Keratinocyte (primary cell): ENCODE results near the gene SMAD6.

ENCODE experiments used
- EZH2 ChIP-seq: IDR thresholded peaks from one replicate; pipeline ENCODE4 v1.6.1; 2012; ENCODE audit warnings: inconsistent platforms, mild to moderate bottlenecking, low read length, moderate library complexity
- TF ChIP-seq, protein P1 (sequence below), 3 experiments: IDR thresholded peaks in 1 of 3; conservative IDR thresholded peaks in 1 of 3; optimal IDR thresholded peaks in 1 of 3; 2 replicates in 2 of 3; 3 replicates in 1 of 3; pipeline versions ENCODE3 to v1.5.1; 2011; ENCODE audit warnings: low read length in 3 of 3, mild to moderate bottlenecking in 3 of 3, moderate library complexity in 2 of 3, control low read depth in 1 of 3, inconsistent platforms in 1 of 3; ENCODE audit not compliant: insufficient read depth in 2 of 3; ENCODE audit errors: extremely low read depth in 1 of 3

DNA sequence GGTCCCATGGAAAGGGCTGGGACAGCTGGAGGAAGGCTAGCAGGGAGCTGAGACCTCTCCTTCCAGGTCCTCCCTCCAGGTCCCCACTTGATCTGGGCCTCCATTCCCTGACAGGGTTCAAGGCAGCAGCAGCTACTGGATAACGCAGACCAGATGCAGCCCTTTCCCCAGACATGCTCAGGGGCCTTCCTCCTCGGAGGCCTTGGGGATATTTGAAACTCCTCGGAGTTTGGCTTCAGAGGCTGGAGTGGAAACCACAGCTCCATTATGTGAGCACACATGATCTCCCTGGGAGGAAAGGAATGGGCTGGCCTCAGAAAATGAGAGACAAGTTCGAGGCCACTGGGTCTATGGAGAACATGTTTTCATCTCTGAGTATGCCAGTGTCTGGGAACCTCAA is 119.3 kb downstream of the SMAD6 start:
- TF ChIP-seq, protein P1, sequence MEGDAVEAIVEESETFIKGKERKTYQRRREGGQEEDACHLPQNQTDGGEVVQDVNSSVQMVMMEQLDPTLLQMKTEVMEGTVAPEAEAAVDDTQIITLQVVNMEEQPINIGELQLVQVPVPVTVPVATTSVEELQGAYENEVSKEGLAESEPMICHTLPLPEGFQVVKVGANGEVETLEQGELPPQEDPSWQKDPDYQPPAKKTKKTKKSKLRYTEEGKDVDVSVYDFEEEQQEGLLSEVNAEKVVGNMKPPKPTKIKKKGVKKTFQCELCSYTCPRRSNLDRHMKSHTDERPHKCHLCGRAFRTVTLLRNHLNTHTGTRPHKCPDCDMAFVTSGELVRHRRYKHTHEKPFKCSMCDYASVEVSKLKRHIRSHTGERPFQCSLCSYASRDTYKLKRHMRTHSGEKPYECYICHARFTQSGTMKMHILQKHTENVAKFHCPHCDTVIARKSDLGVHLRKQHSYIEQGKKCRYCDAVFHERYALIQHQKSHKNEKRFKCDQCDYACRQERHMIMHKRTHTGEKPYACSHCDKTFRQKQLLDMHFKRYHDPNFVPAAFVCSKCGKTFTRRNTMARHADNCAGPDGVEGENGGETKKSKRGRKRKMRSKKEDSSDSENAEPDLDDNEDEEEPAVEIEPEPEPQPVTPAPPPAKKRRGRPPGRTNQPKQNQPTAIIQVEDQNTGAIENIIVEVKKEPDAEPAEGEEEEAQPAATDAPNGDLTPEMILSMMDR (optimal IDR thresholded peaks at IDR 0.05 in 1 of 3, IDR thresholded peaks at IDR 0.05 in 1 of 3, conservative IDR thresholded peaks at IDR 0.05 in 1 of 3; ENCODE audit: extremely low read depth in 1 of 3, insufficient read depth in 2 of 3, low read length in 3 of 3), result no peak
- no peak for TF ChIP-seq EZH2
